GM12878 (cell line): Measurements from ENCODE around the gene SSR3. TPM values are rescaled to one million over a fixed set of nuclear protein-coding genes. Genes with fewer than 3 reads are reported as not detected.

Experiments
- EED ChIP-seq: sonication (generic); IDR thresholded peaks from 2 replicates; pipeline ENCODE4 v1.6.1; 2016; ENCODE audit warnings: antibody characterized with exemption, low read depth
- EGR1 ChIP-seq, 2 experiments: IDR thresholded peaks; 1 replicate in 1 of 2; 2 replicates in 1 of 2; pipeline ENCODE4 v1.6.1; 2011 to 2012; ENCODE audit warnings: low read depth in 2 of 2, low read length in 2 of 2, borderline replicate concordance in 1 of 2, mild to moderate bottlenecking in 1 of 2, moderate library complexity in 1 of 2
- GATAD2B ChIP-seq: fragments of 450-650 bp; conservative IDR thresholded peaks from 2 replicates; pipeline ENCODE4 v1.6.1; 2017; ENCODE audit warnings: low read depth, mild to moderate bottlenecking, moderate library complexity
- HDAC6 ChIP-seq: fragments of 200-600 bp; sonication (generic); IDR thresholded peaks from one replicate; pipeline ENCODE4 v1.8.0; 2017; ENCODE audit warnings: antibody characterized with exemption; ENCODE audit not compliant: unreplicated experiment
- PAX5 ChIP-seq: IDR thresholded peaks from 2 replicates; pipeline ENCODE4 v1.6.1; 2011; ENCODE audit warnings: low read depth, low read length, borderline replicate concordance
- SMAD5 ChIP-seq: IDR thresholded peaks from 2 replicates; pipeline ENCODE4 v1.6.1; 2016; ENCODE audit warnings: antibody characterized with exemption, low read depth
- SREBF1 ChIP-seq: IDR thresholded peaks from 2 replicates; pipeline ENCODE4 v1.6.1; 2012; ENCODE audit warnings: mild to moderate bottlenecking, low read length
- STAT1 ChIP-seq: fragments of 450-650 bp; conservative IDR thresholded peaks from 2 replicates; pipeline ENCODE4 v1.6.1; 2014; ENCODE audit warnings: antibody characterized with exemption, mild to moderate bottlenecking
- TAF1 ChIP-seq: IDR thresholded peaks from 2 replicates; pipeline ENCODE4 v1.6.1; 2011; ENCODE audit warnings: mild to moderate bottlenecking, low read depth, low read length, borderline replicate concordance
- WRNIP1 ChIP-seq: IDR thresholded peaks from 2 replicates; pipeline ENCODE4 v1.6.1; 2011; ENCODE audit warnings: low read depth, low read length, improper control_type of control experiment, borderline replicate concordance
- ZBTB4 ChIP-seq: fragments of 450-650 bp; formaldehyde crosslinking; IDR thresholded peaks from 2 replicates; pipeline ENCODE4 v1.4.0; 2022; ENCODE audit warnings: mild to moderate bottlenecking, moderate library complexity
- ZNF217 ChIP-seq: fragments of 450-650 bp; IDR thresholded peaks from 2 replicates; pipeline ENCODE4 v1.6.1; 2017; ENCODE audit warnings: antibody characterized with exemption, mild to moderate bottlenecking
- ZNF24 ChIP-seq: fragments of 450-650 bp; IDR thresholded peaks from 2 replicates; pipeline ENCODE4 v1.6.1; 2017; ENCODE audit warnings: antibody characterized with exemption, mild to moderate bottlenecking
- polyA plus RNA-seq, 11 experiments: library from polyadenylated mRNA; depleted of rRNA in 4 of 11; unstranded in 6 of 11; stranded (reverse) in 5 of 11; fragments of >200 nt; fragmentation: Nextera tagmentation in 4 of 11; fragmentation: Illumina TruSeq in 1 of 11; extraction: Ambion mirVana in 4 of 11; extraction: Trizol in 1 of 11; gene quantifications; 1 replicate in 1 of 11; 2 replicates in 10 of 11; pipeline versions ENCODE4 v1.2.1 to v1.2.3, GENCODE V29; 2011 to 2016; ENCODE audit warnings: inconsistent platforms in 2 of 11, missing spikeins in 2 of 11, low read depth in 1 of 11
- total RNA-seq, 4 experiments: library from RNA; depleted of rRNA in 3 of 4; stranded (reverse); fragments of >200 nt in 3 of 4; fragmentation: Illumina TruSeq in 1 of 4; extraction: Trizol in 1 of 4; gene quantifications; 2 replicates each; pipeline versions ENCODE4 v1.2.1 to v1.2.3, GENCODE V29; 2013 to 2021
- TF ChIP-seq, protein P1 (sequence below): IDR thresholded peaks from 2 replicates; pipeline ENCODE4 v1.6.1; 2012; ENCODE audit warnings: improper control_type of control experiment, low read depth, low read length; ENCODE audit not compliant: insufficient replicate concordance
- TF ChIP-seq, protein P2 (sequence below): fragments of 450-650 bp; IDR thresholded peaks from 2 replicates; pipeline ENCODE4 v1.6.1; 2016; ENCODE audit warnings: mild to moderate bottlenecking
- TF ChIP-seq, protein P3 (sequence below): fragments of 450-650 bp; IDR thresholded peaks from 2 replicates; pipeline ENCODE4 v1.6.1; 2017; ENCODE audit warnings: antibody characterized with exemption, mild to moderate bottlenecking, moderate library complexity

The SSR3 gene
- total and polyA plus RNA-seq, 10 of the 15 experiments (the other 5 are each of a cell fraction or from before 2014, with no cell fraction given): 133 to 345 (median 191) TPM

GRCh38 chr3:156554842-156555687 is at the start of gene SSR3 (continued):
- TF ChIP-seq, protein P1, sequence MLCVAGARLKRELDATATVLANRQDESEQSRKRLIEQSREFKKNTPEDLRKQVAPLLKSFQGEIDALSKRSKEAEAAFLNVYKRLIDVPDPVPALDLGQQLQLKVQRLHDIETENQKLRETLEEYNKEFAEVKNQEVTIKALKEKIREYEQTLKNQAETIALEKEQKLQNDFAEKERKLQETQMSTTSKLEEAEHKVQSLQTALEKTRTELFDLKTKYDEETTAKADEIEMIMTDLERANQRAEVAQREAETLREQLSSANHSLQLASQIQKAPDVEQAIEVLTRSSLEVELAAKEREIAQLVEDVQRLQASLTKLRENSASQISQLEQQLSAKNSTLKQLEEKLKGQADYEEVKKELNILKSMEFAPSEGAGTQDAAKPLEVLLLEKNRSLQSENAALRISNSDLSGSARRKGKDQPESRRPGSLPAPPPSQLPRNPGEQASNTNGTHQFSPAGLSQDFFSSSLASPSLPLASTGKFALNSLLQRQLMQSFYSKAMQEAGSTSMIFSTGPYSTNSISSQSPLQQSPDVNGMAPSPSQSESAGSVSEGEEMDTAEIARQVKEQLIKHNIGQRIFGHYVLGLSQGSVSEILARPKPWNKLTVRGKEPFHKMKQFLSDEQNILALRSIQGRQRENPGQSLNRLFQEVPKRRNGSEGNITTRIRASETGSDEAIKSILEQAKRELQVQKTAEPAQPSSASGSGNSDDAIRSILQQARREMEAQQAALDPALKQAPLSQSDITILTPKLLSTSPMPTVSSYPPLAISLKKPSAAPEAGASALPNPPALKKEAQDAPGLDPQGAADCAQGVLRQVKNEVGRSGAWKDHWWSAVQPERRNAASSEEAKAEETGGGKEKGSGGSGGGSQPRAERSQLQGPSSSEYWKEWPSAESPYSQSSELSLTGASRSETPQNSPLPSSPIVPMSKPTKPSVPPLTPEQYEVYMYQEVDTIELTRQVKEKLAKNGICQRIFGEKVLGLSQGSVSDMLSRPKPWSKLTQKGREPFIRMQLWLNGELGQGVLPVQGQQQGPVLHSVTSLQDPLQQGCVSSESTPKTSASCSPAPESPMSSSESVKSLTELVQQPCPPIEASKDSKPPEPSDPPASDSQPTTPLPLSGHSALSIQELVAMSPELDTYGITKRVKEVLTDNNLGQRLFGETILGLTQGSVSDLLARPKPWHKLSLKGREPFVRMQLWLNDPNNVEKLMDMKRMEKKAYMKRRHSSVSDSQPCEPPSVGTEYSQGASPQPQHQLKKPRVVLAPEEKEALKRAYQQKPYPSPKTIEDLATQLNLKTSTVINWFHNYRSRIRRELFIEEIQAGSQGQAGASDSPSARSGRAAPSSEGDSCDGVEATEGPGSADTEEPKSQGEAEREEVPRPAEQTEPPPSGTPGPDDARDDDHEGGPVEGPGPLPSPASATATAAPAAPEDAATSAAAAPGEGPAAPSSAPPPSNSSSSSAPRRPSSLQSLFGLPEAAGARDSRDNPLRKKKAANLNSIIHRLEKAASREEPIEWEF: no peak
- TF ChIP-seq WRNIP1: no peak
- TF ChIP-seq PAX5: no peak
- TF ChIP-seq ZBTB4: no peak
- peak; percentile 12 to 94 for TF ChIP-seq EGR1 (IDR thresholded peaks at IDR 0.05; ENCODE audit: borderline replicate concordance in 1 of 2, low read depth in 2 of 2, low read length in 2 of 2)
- no peak; the same call in 1 of the 2 replicates for TF ChIP-seq GATAD2B
- peak; percentile 86 for TF ChIP-seq SREBF1
- TF ChIP-seq, protein P2, sequence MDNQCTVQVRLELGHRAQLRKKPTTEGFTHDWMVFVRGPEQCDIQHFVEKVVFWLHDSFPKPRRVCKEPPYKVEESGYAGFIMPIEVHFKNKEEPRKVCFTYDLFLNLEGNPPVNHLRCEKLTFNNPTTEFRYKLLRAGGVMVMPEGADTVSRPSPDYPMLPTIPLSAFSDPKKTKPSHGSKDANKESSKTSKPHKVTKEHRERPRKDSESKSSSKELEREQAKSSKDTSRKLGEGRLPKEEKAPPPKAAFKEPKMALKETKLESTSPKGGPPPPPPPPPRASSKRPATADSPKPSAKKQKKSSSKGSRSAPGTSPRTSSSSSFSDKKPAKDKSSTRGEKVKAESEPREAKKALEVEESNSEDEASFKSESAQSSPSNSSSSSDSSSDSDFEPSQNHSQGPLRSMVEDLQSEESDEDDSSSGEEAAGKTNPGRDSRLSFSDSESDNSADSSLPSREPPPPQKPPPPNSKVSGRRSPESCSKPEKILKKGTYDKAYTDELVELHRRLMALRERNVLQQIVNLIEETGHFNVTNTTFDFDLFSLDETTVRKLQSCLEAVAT: 0 out of 2 replicates have a peak, but pooled peaks have one; percentile 22
- TF ChIP-seq HDAC6: no peak
- TF ChIP-seq EED: no peak
- no peak for TF ChIP-seq STAT1
- TF ChIP-seq TAF1: peak; percentile 79
- 0 out of 2 replicates have a peak, but pooled peaks have one; percentile 39 for TF ChIP-seq SMAD5
- TF ChIP-seq, protein P3, sequence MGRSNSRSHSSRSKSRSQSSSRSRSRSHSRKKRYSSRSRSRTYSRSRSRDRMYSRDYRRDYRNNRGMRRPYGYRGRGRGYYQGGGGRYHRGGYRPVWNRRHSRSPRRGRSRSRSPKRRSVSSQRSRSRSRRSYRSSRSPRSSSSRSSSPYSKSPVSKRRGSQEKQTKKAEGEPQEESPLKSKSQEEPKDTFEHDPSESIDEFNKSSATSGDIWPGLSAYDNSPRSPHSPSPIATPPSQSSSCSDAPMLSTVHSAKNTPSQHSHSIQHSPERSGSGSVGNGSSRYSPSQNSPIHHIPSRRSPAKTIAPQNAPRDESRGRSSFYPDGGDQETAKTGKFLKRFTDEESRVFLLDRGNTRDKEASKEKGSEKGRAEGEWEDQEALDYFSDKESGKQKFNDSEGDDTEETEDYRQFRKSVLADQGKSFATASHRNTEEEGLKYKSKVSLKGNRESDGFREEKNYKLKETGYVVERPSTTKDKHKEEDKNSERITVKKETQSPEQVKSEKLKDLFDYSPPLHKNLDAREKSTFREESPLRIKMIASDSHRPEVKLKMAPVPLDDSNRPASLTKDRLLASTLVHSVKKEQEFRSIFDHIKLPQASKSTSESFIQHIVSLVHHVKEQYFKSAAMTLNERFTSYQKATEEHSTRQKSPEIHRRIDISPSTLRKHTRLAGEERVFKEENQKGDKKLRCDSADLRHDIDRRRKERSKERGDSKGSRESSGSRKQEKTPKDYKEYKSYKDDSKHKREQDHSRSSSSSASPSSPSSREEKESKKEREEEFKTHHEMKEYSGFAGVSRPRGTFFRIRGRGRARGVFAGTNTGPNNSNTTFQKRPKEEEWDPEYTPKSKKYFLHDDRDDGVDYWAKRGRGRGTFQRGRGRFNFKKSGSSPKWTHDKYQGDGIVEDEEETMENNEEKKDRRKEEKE: no peak
- no peak for TF ChIP-seq ZNF24
- TF ChIP-seq ZNF217: no peak
